Psoas muscle (tissue), 8 donors: ENCODE results near the gene HRH3. TPM values are rescaled to one million over a fixed set of nuclear protein-coding genes. Genes with fewer than 3 reads are reported as not detected.

ENCODE experiments used
- ATAC-seq, 4 donors: fragments of 200-7000 bp; cut with Tn5 transposase; one replicate each; pipeline ENCODE4 v1.9.1; 2020; ENCODE audit warnings: moderate library complexity in 3 of 4, mild to moderate bottlenecking in 2 of 4
- DNase-seq, 2 donors: peaks; one replicate each; pipeline ENCODE4 v3.0.0-alpha.2; 2020
- H3K27ac ChIP-seq: fragments of 200-600 bp; one replicate; pipeline ENCODE4 v1.8.0; 2022
- H3K27me3 ChIP-seq, 3 donors: fragments of 200-600 bp in 1 of 3; one replicate each; pipeline versions ENCODE4 v1.6.1 to v1.8.0; 2013 to 2022; ENCODE audit warnings: low read length in 2 of 3, mild to moderate bottlenecking in 2 of 3, moderate library complexity in 1 of 3; ENCODE audit not compliant: insufficient read depth in 3 of 3
- H3K36me3 ChIP-seq, 2 donors: fragments of 200-600 bp in 1 of 2; one replicate each; pipeline versions ENCODE4 v1.6.1 to v1.8.0; 2013 to 2022; ENCODE audit warnings: low read depth in 1 of 2, mild to moderate bottlenecking in 1 of 2, moderate library complexity in 1 of 2; ENCODE audit not compliant: insufficient read depth in 1 of 2
- H3K4me1 ChIP-seq: fragments of 200-600 bp; one replicate; pipeline ENCODE4 v1.8.0; 2022
- H3K4me3 ChIP-seq: fragments of 200-600 bp; one replicate; pipeline ENCODE4 v1.8.0; 2022; ENCODE audit warnings: mild to moderate bottlenecking
- H3K9me3 ChIP-seq: fragments of 200-600 bp; one replicate; pipeline ENCODE4 v1.8.0; 2022
- WGBS, 3 donors: extraction: QIAGEN DNeasy Blood & Tissue Kit; methylation state at CpG; one replicate each; pipeline versions ENCODE4 v1.1.6 to v1.1.7; 2013; 5-methylcytosine and 5-hydroxymethylcytosine counted together
- intact Hi-C, 2 donors: fragments of 100-400 bp; cut with DNase I; formaldehyde crosslinking; loops; one replicate each; pipeline versions ENCODE4 v1.11.0 to v1.14.2; 2022
- polyA plus RNA-seq, 3 donors: library from polyadenylated mRNA; stranded (reverse); fragments of 200-250 nt; gene quantifications; one replicate each; pipeline ENCODE4 v1.2.3, GENCODE V29; 2013
- total RNA-seq, 4 donors: library from RNA; stranded (reverse); fragmentation: NEBNext Ultra II Directional in 2 of 4; extraction: Animal tissue kit (Norgen Biotek cat#: 25700) in 2 of 4; gene quantifications; one replicate each; pipeline versions ENCODE4 v1.2.1 to v1.2.4, GENCODE V29; 2021 to 2023
- TF ChIP-seq, protein P1 (sequence below): fragments of 200-600 bp; IDR thresholded peaks from one replicate; pipeline ENCODE4 v1.8.0; 2022; ENCODE audit warnings: antibody characterized with exemption
- donor health status: healthy with polysubstance abuse.
- donor health status: DM: no; HTN: no; CAD: no; lungs with moderate emphysema.
- donor health status: Bipolar disorder and iron deficiency.
- donor health status: healthy.
- donor health status: DM: yes; HTN: yes; CAD: no.
- donor health status: DM: no; HTN: no; CAD: no.
- donor health status: DM: no; HTN: no; CAD: no.
- donor health status: DM: yes; HTN: yes; CAD: no.

HRH3 gene
- total and polyA plus RNA-seq, 7 donors = 0.03 TPM; not detected in 6

DNA sequence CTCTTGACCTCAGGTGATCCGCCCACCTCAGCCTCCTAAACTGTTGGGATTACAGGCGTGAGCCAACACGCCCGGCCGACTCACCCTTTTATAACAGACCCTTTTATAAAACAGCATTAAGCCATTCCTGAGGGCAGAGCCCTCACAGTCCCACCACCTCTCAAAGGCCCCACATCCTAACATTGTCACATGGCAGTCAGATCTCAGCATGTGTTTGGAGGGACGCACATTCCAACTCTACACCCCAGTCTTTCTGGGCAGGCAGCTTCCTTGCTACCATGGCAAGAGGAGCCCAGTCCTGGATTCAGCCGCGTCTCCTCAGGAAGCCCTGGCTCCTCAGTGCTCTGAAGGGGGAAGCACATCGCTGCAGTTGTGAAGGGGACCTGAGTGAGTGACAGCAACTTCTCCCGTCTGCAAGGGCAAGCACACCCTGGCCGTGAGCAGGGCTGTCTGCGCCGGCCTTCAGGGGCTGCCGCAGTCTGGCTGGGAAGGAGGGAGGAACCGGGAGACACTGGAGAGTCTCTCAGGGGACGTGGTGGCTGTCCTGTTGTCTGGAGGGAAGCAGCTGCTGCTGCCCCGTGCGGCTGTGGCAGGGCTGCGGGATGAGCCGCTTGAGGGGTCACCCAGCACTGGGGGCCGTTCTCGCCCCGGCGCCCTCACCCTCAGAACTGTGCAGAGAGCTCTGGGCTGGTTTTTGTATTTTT is 34.1 kb upstream of the HRH3 start:
- H3K4me3 ChIP-seq = no peak overlapping the region
- H3K4me1 ChIP-seq = peaks cover 27% of the 10 kb centered on the region
- peaks cover 0 to 24% of the 10 kb centered on the region in 2 donors for H3K36me3 ChIP-seq
- H3K27me3 ChIP-seq = no peaks in the 10 kb centered on the region
- ATAC-seq (no peak), DNase-seq (no peak)
- TF ChIP-seq, protein P1, sequence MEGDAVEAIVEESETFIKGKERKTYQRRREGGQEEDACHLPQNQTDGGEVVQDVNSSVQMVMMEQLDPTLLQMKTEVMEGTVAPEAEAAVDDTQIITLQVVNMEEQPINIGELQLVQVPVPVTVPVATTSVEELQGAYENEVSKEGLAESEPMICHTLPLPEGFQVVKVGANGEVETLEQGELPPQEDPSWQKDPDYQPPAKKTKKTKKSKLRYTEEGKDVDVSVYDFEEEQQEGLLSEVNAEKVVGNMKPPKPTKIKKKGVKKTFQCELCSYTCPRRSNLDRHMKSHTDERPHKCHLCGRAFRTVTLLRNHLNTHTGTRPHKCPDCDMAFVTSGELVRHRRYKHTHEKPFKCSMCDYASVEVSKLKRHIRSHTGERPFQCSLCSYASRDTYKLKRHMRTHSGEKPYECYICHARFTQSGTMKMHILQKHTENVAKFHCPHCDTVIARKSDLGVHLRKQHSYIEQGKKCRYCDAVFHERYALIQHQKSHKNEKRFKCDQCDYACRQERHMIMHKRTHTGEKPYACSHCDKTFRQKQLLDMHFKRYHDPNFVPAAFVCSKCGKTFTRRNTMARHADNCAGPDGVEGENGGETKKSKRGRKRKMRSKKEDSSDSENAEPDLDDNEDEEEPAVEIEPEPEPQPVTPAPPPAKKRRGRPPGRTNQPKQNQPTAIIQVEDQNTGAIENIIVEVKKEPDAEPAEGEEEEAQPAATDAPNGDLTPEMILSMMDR = no peak
- intact Hi-C loops = no loop called here
- WGBS, 3 donors = 71 to 74% (median 73%) methylated on average over 24 of the region's 24 CpGs
- no peaks in the 10 kb centered on the region for H3K9me3 ChIP-seq
- no peak overlapping the region for H3K27ac ChIP-seq

DNA sequence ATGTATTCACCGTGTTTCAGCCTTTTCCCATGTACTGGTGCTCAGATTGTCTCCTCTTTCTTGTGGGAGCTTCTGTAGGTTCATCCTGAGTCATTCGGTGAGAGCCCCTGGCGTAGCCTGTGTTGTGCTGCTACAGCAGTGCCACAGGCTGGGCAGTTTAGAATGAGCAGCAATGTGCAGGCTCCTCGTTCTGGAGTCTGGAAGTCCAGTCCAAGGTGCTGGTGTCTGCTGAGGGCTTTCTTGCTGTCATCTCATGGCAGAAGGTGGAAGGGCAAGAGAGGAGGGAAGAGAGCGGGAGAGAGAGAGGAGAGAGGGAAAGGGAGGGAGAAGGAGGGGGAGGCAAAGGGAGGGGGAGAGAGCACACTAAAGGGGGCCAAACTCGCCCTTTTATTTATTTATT is 33.3 kb upstream of the HRH3 start:
- 84 to 90% (median 86%) methylated on average over 6 of the region's 6 CpGs for WGBS, 3 donors
- Histone ChIP-seq H3K27ac (no peak overlapping the region), H3K9me3 (no peaks in the 10 kb centered on the region), H3K4me3 (no peak overlapping the region), H3K27me3 (no peaks in the 10 kb centered on the region), H3K36me3 (peaks cover 0 to 22% of the 10 kb centered on the region in 2 donors), H3K4me1 (peaks cover 24% of the 10 kb centered on the region)
- TF ChIP-seq, protein P1 = no peak
- intact Hi-C loops = no loop called here
- no peak for DNase-seq
- ATAC-seq = no peak

DNA sequence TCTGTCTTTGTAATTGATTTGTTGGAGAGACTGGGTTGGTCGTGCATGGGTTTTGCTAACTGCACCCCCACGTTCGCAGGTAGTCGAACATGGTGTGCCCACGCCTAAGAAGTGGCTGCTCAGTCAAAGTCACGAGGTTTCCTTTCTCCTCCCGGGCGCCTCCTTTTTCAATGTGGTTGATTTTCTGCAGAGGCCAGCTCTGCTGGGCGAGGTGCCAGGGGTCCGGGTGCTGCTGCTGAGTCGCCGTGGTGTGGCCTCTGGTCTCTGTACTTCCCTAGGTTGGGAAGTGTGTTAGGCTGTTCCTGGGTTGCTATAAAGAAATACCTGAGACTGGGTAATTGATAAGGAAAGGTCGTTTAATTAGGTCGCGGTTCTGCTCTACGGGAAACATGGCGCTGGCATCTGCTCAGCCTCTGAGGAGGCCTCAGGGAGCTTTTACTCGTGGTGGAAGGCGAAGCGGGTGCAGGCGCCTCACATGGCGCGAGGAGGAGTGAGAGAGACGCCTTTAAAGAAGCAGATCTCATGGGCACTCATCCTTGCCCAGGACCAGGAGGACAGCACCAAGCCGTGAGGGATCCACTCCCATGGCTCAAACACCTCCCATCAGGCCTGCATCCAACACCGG is 32.4 kb upstream of the HRH3 start:
- 89 to 91% (median 89%) methylated on average over 26 of the region's 26 CpGs for WGBS, 3 donors
- H3K4me1 ChIP-seq = peaks cover 19% of the 10 kb centered on the region
- no peak for ATAC-seq

DNA sequence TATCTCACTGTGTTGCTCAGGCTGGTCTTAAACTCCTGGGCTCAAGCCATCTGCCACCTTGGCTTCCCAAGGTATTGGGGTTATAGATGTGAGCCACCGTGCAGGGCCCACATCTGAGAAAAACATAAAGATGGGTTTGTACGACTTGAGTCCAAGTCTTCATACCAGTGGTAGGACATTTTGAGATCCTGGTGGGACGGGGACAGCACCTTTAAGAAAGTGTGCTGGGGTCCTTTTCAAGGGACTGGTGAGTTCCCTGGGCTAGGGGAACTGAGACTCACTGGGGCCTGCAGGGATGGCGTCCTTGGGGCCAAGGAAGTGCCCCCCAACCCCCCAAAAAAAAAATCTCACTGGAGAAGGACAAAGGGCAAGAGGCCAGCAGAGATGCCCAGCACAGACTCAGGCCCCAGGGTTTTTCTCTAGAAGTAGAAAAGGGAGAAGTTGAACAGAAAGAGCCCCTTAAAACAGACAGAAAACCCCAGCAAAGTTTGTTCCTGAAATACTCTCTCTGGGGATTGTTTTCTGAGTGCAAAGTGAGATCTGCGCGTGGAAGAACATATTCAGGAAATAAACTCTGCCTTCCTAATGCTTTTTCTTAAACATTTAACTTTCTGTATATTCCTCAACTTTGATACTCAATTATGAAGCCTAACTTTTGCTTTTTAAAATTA is 28.9 kb upstream of the HRH3 start:
- DNase-seq = no peak
- Histone ChIP-seq H3K9me3 (no peaks in the 10 kb centered on the region), H3K27me3 (no peaks in the 10 kb centered on the region), H3K4me1 (peaks cover 53% of the 10 kb centered on the region), H3K4me3 (no peak overlapping the region), H3K27ac (no peak overlapping the region), H3K36me3 (peaks cover 0 to 6% of the 10 kb centered on the region in 2 donors)
- TF ChIP-seq, protein P1 = no peak
- intact Hi-C loops = no loop called here
- WGBS, 3 donors = 82 to 89% (median 87%) methylated on average over 6 of the region's 6 CpGs
- no peak for ATAC-seq

More for the DNA sequence above, 32.4 kb upstream of the HRH3 start:
- no peak for DNase-seq
- H3K27me3 ChIP-seq = no peaks in the 10 kb centered on the region
- H3K27ac ChIP-seq = no peak overlapping the region
- TF ChIP-seq, protein P1 = no peak
- H3K36me3 ChIP-seq = peaks cover 0 to 21% of the 10 kb centered on the region in 2 donors
- intact Hi-C loops = no loop called here
- no peak overlapping the region for H3K4me3 ChIP-seq
- no peaks in the 10 kb centered on the region for H3K9me3 ChIP-seq
